NCI-H510A treated with DMSO at 0.1 percent for 48 hours (cell line): ENCODE results near the gene R3HDM2.

ENCODE experiments used
- DNase-seq: peaks from one replicate; lab custom pipeline; 2025; lab: John Stamatoyannopoulos, UW

Gene R3HDM2

GRCh38 chr12:57216014-57216911 lies 214.6 kb downstream of the R3HDM2 start, which contains the start of gene NXPH4:
NXPH4 (plus strand) TSS chr12:57216794; CDS start chr12:57216970, 176 bp downstream.
- DNase-seq: peak; percentile 63

GRCh38 chr12:57215668-57216013 lies 215.2 kb downstream of the R3HDM2 start:
- no peak for DNase-seq

- DNase-seq: no peak
Measured at GRCh38 chr12:57215065-57215464, 215.8 kb downstream of the R3HDM2 start.

GRCh38 chr12:57214398-57214781 lies 216.5 kb downstream of the R3HDM2 start:
- DNase-seq: peak; percentile 83

GRCh38 chr12:57213763-57214397 lies 217.0 kb downstream of the R3HDM2 start:
- DNase-seq: no peak

- peak; percentile 82 for DNase-seq
Measured at GRCh38 chr12:57213058-57213715, 217.7 kb downstream of the R3HDM2 start.

GRCh38 chr12:57212701-57213057 lies 218.2 kb downstream of the R3HDM2 start:
- no peak for DNase-seq

- no peak for DNase-seq
Measured at GRCh38 chr12:57211791-57212700, 218.8 kb downstream of the R3HDM2 start.

GRCh38 chr12:57210926-57211692 lies 219.7 kb downstream of the R3HDM2 start:
- DNase-seq: no peak

GRCh38 chr12:57210461-57210860 lies 220.4 kb downstream of the R3HDM2 start:
- no peak for DNase-seq

- DNase-seq: no peak
Measured at GRCh38 chr12:57209916-57210315, 220.9 kb downstream of the R3HDM2 start.

GRCh38 chr12:57208631-57209282 lies 222.1 kb downstream of the R3HDM2 start:
- DNase-seq: no peak

GRCh38 chr12:57207731-57208630 lies 222.9 kb downstream of the R3HDM2 start:
- no peak for DNase-seq

- DNase-seq: no peak
Measured at GRCh38 chr12:57205931-57206330, 224.9 kb downstream of the R3HDM2 start.

- DNase-seq: no peak
Measured at GRCh38 chr12:57205186-57205585, 225.7 kb downstream of the R3HDM2 start.

GRCh38 chr12:57204454-57204853 lies 226.4 kb downstream of the R3HDM2 start:
- no peak for DNase-seq

GRCh38 chr12:57203791-57204190 lies 227.1 kb downstream of the R3HDM2 start:
- no peak for DNase-seq
